CD14-positive monocyte (primary cell): Measurements from ENCODE around the gene TOMM6. TPM values are rescaled to one million over a fixed set of nuclear protein-coding genes. Genes with fewer than 3 reads are reported as not detected.

Experiments
- DNase-seq, 3 donors: peaks; one replicate each; pipeline ENCODE4 v3.0.0-alpha.2; 2011 to 2022
- H2AFZ ChIP-seq: 2 replicates; pipeline ENCODE4 v1.6.0; 2012; ENCODE audit warnings: mild to moderate bottlenecking, low read depth, low read length, inconsistent platforms; ENCODE audit not compliant: insufficient read depth, poor library complexity, severe bottlenecking
- H3K27ac ChIP-seq, 2 donors: 1 replicate in 1 of 2; 2 replicates in 1 of 2; pipeline ENCODE4 v1.5.1; 2012 to 2013; ENCODE audit warnings: low read length in 2 of 2, control low read depth in 1 of 2, inconsistent platforms in 1 of 2, low read depth in 1 of 2, mild to moderate bottlenecking in 1 of 2
- H3K27me3 ChIP-seq, 2 donors: one replicate each; pipeline versions ENCODE4 v1.6.0 to v1.6.1; 2011 to 2013; ENCODE audit warnings: low read length in 2 of 2; ENCODE audit not compliant: control insufficient read depth in 2 of 2, insufficient read depth in 2 of 2
- H3K36me3 ChIP-seq, 2 donors: replicated peaks in 1 of 2; 1 replicate in 1 of 2; 2 replicates in 1 of 2; pipeline versions ENCODE4 v1.5.1 to v1.6.1; 2012 to 2013; ENCODE audit warnings: low read length in 2 of 2, control low read depth in 1 of 2, inconsistent platforms in 1 of 2, mild to moderate bottlenecking in 1 of 2; ENCODE audit not compliant: insufficient read depth in 2 of 2, control insufficient read depth in 1 of 2
- H3K4me1 ChIP-seq, 2 donors: 1 replicate in 1 of 2; 2 replicates in 1 of 2; pipeline versions ENCODE4 v1.5.1 to v1.6.1; 2012 to 2013; ENCODE audit warnings: low read length in 2 of 2, control low read depth in 1 of 2, inconsistent platforms in 1 of 2, mild to moderate bottlenecking in 1 of 2, moderate library complexity in 1 of 2; ENCODE audit not compliant: insufficient read depth in 2 of 2, control insufficient read depth in 1 of 2
- H3K4me2 ChIP-seq: replicated peaks from 2 replicates; pipeline ENCODE3; 2012; ENCODE audit warnings: low read length, moderate library complexity, mild to moderate bottlenecking; ENCODE audit not compliant: poor library complexity, severe bottlenecking; ENCODE audit errors: extremely low read depth
- H3K4me3 ChIP-seq, 3 experiments: fragments of 200-600 bp in 1 of 3; sonication (generic) in 1 of 3; replicated peaks in 1 of 3; 1 replicate in 2 of 3; 2 replicates in 1 of 3; pipeline ENCODE4 v1.5.1; 2011 to 2013; ENCODE audit warnings: low read length in 3 of 3, mild to moderate bottlenecking in 3 of 3, control low read depth in 2 of 3, low read depth in 2 of 3, inconsistent platforms in 1 of 3, moderate library complexity in 1 of 3
- H3K79me2 ChIP-seq: 2 replicates; pipeline ENCODE4 v1.6.0; 2012; ENCODE audit warnings: mild to moderate bottlenecking, control low read depth, inconsistent platforms, low read length, moderate library complexity; ENCODE audit not compliant: insufficient read depth
- H3K9ac ChIP-seq: 2 replicates; pipeline ENCODE4 v1.6.0; 2017; ENCODE audit warnings: low read length, mild to moderate bottlenecking; ENCODE audit not compliant: insufficient read depth, poor library complexity, severe bottlenecking
- H3K9me3 ChIP-seq, 2 donors: replicated peaks in 1 of 2; 1 replicate in 1 of 2; 2 replicates in 1 of 2; pipeline versions ENCODE4 v1.5.1 to v1.6.1; 2012 to 2013; ENCODE audit warnings: low read length in 2 of 2, control low read depth in 1 of 2; ENCODE audit not compliant: control insufficient read depth in 1 of 2, insufficient read depth in 1 of 2
- H4K20me1 ChIP-seq: 2 replicates; pipeline ENCODE4 v1.6.0; 2012; ENCODE audit warnings: mild to moderate bottlenecking, low read length, control low read depth, moderate library complexity; ENCODE audit not compliant: insufficient read depth
- H3K27ac Mint-ChIP-seq, 7 donors: one replicate each; pipeline ENCODE4 v1.8.0; 2020; ENCODE audit warnings: mild to moderate bottlenecking in 7 of 7, mixed read lengths in 7 of 7, moderate library complexity in 6 of 7, inconsistent platforms in 2 of 7
- H3K27me3 Mint-ChIP-seq, 3 donors: one replicate each; pipeline ENCODE4 v1.8.0; 2021 to 2022; ENCODE audit warnings: low read depth in 3 of 3, mild to moderate bottlenecking in 3 of 3, mixed read lengths in 3 of 3, moderate library complexity in 3 of 3, inconsistent platforms in 1 of 3
- H3K36me3 Mint-ChIP-seq, 2 donors: one replicate each; pipeline ENCODE4 v1.8.0; 2020; ENCODE audit warnings: mixed read lengths in 2 of 2, inconsistent platforms in 1 of 2, mild to moderate bottlenecking in 1 of 2
- H3K4me1 Mint-ChIP-seq: one replicate; pipeline ENCODE4 v1.8.0; 2020; ENCODE audit warnings: mild to moderate bottlenecking, mixed read lengths
- H3K4me3 Mint-ChIP-seq, 2 donors: one replicate each; pipeline ENCODE4 v1.8.0; 2020; ENCODE audit warnings: mild to moderate bottlenecking in 2 of 2, mixed read lengths in 2 of 2, moderate library complexity in 1 of 2
- H3K9me3 Mint-ChIP-seq, 7 donors: one replicate each; pipeline ENCODE4 v1.8.0; 2020 to 2022; ENCODE audit warnings: mixed read lengths in 7 of 7, mild to moderate bottlenecking in 6 of 7, moderate library complexity in 6 of 7, inconsistent platforms in 2 of 7
- CTCF ChIP-seq: fragments of 200-600 bp; IDR thresholded peaks from one replicate; pipeline ENCODE4 v1.8.0; 2022; ENCODE audit warnings: antibody characterized with exemption, mild to moderate bottlenecking
- WGBS: methylation state at CpG from one replicate; pipeline ENCODE4 v1.1.5; 2013; ENCODE audit warnings: missing lambda C conversion rate; ENCODE audit not compliant: insufficient coverage; 5-methylcytosine and 5-hydroxymethylcytosine counted together
- intact Hi-C, 2 donors: fragments of 100-400 bp; cut with micrococcal nuclease; formaldehyde crosslinking; loops; one replicate each; pipeline versions ENCODE4 v1.15.0 to v1.15.1; 2023
- polyA plus RNA-seq, 3 donors: library from polyadenylated mRNA; depleted of rRNA in 1 of 3; unstranded in 2 of 3; stranded (reverse) in 1 of 3; fragments of 300-500 nt in 2 of 3; fragments of >200 nt in 1 of 3; fragmentation: Illumina TruSeq in 2 of 3; gene quantifications; 1 replicate in 2 of 3; 2 replicates in 1 of 3; pipeline ENCODE4 v1.2.3, GENCODE V29; 2012 to 2021

Gene TOMM6
- polyA plus RNA-seq, 3 donors: 271 to 382 (median 343) TPM

- Histone ChIP-seq H3K79me2 (no peaks in the 10 kb centered on the region), H3K27ac (no peak overlapping the region), H3K4me2 (no peak overlapping the region), H3K27me3 (no peaks in the 10 kb centered on the region), H3K4me3 (no peak overlapping the region), H3K4me1 (peaks cover 7 to 8% of the 10 kb centered on the region in 2 donors), H3K9ac (no peak overlapping the region), H4K20me1 (no peaks in the 10 kb centered on the region), H3K9me3 (no peaks in the 10 kb centered on the region), H2AFZ (no peak overlapping the region), H3K36me3 (no peaks in the 10 kb centered on the region)
- WGBS: 97% methylated on average over 4 of the region's 13 CpGs
- Mint-ChIP-seq H3K4me3 (no peak overlapping the region), H3K4me1 (peaks cover 15% of the 10 kb centered on the region), H3K9me3 (peaks cover 0 to 2% (median 0%) of the 10 kb centered on the region in 7 donors), H3K27me3 (peaks cover 2 to 6% (median 2%) of the 10 kb centered on the region in 3 donors), H3K36me3 (no peaks in the 10 kb centered on the region), H3K27ac (no peak overlapping the region)
- DNase-seq: no peak
- intact Hi-C loops: no loop called here
- no peak for TF ChIP-seq CTCF
Observed at GRCh38 chr6:41740366-41741162, 46.9 kb upstream of the TOMM6 start.

- Histone ChIP-seq H3K79me2 (no peaks in the 10 kb centered on the region), H3K36me3 (no peaks in the 10 kb centered on the region), H3K27me3 (no peaks in the 10 kb centered on the region), H3K4me1 (no peaks in the 10 kb centered on the region), H3K9me3 (no peaks in the 10 kb centered on the region), H3K27ac (no peak overlapping the region), H3K4me3 (no peak overlapping the region), H2AFZ (no peak overlapping the region), H3K9ac (no peak overlapping the region), H3K4me2 (no peak overlapping the region), H4K20me1 (no peaks in the 10 kb centered on the region)
- H3K4me1 Mint-ChIP-seq: peaks cover 8% of the 10 kb centered on the region
- H3K27ac Mint-ChIP-seq: peak overlapping the region in 1 of 7 donors; percentile 54
- H3K27me3 Mint-ChIP-seq: peaks cover 1 to 3% (median 2%) of the 10 kb centered on the region in 3 donors
- 92% methylated on average over 18 of the region's 20 CpGs for WGBS
- intact Hi-C loops: no loop called here
- DNase-seq: no peak
- H3K9me3 Mint-ChIP-seq: peaks cover 0 to 2% (median 0%) of the 10 kb centered on the region in 7 donors
- no peak overlapping the region for H3K4me3 Mint-ChIP-seq
- no peak for TF ChIP-seq CTCF
- H3K36me3 Mint-ChIP-seq: no peaks in the 10 kb centered on the region
Observed at GRCh38 chr6:41741625-41742490, 45.6 kb upstream of the TOMM6 start.
